ENCODE data around the gene MYORG.

MYORG gene

DNA sequence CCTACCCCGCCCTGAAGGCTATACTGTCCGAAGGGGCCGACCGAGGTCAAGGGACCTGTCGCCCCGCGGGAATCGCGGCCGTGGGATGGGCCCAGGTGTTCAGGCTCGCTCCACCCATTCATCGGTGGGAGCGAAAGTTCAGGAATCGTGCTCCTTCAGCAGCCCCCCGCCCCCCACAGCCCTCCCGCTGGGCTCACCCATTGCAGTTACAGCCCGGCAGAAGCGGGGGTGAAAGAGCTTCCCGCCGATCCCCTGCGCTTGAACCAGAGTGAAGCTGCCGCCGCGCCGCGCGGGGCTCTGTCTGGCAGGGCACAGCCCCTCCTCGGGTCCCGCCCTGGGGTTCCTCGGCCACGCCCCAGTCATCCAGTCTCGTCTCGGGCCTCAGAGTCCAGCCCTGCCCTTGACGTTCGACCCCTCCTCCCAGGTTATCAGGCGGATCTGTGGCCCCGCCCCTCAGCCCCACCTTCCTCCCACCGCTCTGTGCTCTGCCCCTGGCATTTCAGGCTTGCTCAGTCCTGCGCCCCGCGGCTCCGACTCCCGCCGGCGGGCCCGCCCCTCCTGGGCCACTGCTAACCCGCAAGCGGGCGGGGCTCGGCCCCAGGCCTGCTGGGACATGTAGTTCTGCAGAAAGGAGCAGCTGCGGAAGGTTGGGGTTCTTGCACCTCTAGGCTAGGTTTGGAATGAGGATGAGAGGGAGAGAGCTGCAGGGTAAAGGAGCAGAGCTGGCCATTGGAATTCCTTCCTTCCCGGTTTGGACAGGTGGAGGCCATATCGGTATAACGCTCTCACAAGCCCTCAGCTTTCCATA, at the start of gene MYORG:
Gene MYORG (minus strand): TSS at position 303 of the 808 bp plus-strand sequence. CDS start 3,955 bp downstream, outside the sequence.
- peak; percentile 76 for DNase-seq

DNA sequence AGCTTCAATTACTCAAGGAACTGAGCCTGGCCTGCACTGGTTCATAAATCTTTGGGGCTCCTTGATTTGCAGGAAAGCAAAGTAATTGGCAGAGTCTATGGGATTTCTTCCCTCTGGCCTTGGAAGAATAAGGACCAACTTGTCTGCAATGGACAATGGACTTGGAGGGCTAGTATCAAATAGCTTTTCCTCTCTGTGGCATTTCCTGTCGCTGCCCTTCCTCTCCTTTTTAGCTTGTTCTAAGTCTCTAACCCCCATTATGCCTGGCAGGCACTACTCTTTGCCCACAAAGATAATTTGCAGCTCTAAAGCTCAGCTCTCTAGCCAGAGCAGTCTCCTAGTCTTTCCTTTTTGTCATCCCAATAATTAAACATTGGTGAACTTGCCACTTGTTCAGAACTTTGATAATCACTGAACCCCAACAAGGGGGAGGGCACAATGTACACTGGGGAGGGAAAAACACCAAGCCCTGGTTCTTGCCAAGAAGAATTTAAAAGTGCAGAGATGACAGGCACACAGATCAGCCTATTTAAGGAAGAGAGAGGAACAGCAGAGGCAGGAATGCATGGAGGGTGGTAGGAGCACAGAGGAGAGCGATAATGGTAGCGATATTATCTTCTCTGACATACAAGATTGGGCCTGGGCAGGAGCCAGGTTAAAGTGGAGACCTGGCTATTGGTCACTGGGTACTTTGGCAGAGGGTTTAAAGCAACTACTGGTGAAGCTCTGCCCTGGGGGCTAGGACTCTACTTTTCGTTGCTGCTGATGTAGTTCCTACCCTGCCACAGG, 43.2 kb upstream of the MYORG start:
- no peak for DNase-seq

DNA sequence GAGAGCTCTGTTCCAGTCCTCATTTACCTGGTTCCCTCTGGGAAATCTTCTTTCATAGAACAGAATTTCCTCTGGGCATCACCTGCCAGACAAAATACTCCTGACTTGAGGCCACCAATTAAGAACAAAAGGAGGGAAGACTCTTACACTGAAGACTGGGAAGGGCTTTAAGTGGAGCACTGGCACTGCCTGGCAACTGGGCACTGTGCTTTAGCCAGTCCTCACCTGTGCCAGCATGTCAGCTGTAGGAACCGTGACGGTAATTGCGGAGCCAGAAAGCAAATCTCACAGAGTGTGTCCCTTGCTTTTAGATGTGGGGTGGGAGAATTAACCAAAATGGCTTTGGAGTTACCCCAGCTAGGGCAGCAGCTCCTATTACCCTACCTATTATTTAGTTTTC, 41.0 kb upstream of the MYORG start:
- no peak for DNase-seq

- DNase-seq = no peak
These were observed 36.6 kb upstream of the MYORG start for GRCh38 chr9:34413231-34413852.

DNA sequence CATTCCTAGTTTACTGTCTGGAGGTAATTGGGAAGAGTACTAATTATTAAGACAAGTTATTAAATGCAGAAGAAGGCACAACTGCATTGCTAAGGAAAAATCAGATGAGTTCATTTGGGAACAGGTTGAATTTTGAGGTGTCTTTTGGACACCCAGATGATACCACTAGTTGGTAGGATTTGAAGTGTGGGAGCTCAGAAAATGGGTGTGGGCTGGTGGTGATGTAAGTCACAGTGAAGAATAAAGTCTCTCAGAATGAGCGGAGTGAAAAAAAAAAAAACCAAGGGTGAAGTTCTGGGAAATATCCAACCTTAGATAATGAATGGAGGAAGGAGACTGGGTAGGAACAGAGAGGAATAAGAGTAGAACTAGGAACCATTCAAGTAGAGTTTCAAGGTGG, 35.6 kb upstream of the MYORG start:
- no peak for DNase-seq

- DNase-seq = no peak
These were observed 32.5 kb upstream of the MYORG start for GRCh38 chr9:34409154-34409553.

DNA sequence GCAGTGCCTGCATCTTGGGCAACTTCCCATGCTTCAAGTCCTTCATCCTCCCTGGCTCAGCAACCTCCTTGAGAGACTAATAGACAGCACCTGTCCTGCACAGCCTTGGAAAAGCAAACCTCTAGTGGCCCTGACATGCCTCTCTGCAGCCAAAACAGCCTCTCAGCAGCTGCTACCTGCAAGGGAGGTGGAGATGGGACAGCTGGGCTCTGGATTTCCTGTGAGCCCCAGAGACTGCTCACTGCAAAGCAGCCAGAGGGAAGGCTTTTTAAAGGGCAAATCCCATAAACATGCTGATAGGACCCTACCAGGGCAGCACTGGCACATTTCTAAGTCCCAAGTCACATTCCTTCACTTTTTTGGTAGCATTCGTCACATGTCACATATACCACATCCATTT, 31.5 kb upstream of the MYORG start:
- peak; percentile 49 for DNase-seq

DNA sequence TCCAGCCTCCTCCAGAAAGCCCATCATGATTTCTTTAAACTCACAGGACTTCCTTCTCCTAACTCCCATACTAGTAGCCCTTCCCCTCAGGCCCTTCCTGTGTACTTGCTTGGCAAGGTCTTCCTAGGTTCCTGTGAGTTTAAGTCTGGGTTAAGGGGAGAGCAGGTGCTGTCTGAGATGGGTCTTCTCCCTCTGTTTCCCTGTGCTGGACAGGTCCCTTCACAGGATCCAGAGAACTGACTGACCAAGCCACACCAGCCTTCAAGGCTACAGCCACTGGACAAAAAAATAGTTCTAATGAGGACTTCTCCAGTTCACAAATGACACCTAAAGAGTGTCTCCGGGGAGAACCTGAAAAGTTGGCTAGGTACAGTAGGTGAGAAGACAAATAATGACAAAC, 29.5 kb upstream of the MYORG start:
- DNase-seq = no peak

DNA sequence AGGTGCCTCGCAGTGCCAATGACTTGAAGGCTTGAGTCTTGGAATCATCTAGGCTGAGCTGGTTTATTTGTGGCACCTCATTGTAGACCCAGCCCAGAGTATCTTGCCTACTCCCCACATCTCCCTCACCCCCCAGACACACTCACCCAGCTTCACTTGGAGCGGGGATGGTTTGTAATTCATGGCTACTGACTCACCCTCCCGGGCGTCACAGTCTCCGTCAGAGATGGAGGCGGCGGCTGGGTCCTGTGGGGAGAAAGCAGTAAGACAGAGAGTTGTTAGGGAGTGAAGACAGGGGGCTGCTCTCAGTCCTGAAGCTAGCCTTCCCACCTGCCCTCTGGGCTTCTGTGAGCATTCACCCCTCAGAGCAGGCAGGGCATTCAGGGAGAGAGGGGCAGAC, 29.0 kb upstream of the MYORG start:
- DNase-seq = no peak

DNA sequence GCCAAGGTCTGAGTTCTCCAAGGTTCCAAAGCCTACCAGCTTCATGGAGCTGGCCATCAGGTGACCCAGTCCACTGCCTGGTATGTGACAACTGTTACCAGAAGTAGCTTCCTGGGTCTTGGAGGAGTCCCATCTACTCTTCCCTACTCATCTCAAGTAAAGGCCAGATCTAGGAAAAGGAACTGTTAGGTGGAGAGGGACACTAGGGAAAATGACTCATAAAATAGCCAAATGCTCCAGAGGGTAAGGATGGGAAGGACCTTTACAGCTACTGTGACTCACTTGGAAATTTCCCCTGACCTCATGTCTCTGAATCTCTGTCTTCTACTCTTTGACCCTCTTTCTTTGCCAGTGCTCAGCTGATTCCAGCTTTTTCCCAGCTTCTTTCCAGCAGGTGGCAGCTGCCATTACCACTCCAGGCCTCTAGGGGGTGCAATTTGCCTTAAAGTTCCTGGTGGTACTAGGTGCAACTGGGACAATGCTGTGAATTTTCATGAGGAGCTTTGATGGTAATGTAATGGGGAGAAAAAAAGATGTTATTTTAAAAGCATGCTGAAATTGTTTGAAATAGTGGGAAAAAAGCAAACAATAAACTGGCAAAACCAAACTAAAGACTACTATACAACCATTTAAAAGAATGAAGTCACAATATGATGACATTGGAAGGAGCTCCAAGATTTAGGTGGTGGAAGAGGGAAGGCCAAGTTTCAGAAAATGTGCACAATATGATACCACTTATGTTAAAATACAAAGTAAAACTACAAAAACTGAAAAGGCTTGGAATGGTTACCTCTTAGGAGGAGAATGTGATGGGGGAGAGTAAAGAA, 27.1 kb upstream of the MYORG start:
- no peak for DNase-seq

DNA sequence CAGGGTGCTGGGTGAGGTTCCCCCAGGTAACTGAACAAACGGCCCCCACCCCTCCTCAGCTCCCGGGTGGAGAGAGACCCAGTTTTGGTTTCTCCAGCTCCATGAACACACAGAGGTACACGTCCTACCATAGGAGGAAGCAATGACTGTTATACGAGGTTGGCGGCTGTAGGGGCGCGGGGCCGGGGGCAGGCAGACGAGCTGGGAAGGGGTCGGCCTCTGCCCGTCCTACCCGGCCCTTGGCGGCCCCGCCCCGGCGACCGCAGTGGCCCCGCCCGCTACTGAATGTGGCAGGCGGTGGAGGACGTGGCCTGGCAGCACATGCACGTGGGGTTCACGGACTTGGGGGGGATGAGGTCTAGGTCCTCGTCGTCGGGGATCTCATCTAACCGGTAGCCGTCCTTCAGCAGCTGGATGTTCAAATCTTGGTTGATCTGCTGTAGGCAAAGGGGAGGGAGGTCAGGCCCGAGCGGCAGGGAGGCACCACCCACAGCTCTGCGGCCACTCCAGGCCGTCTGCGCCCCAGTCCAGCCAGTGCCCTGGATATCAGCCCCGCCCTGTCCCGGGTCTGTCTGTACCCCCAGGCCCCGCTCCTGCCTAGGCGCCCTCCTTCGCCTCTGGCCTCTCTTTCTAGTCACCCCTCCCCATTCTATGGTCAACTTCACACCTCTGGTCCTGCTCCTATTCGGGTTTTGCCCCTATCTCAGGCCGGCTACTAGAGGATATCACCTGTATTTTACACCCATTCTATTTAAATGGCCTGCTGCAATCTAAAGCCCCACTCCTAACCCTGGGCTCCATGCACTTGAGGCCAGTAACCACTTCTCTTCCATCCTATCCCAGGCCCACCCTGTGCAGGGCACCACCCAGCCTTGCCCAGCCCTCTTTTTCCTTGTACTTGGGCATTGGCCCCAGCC, 24.2 kb upstream of the MYORG start:
- no peak for DNase-seq

DNA sequence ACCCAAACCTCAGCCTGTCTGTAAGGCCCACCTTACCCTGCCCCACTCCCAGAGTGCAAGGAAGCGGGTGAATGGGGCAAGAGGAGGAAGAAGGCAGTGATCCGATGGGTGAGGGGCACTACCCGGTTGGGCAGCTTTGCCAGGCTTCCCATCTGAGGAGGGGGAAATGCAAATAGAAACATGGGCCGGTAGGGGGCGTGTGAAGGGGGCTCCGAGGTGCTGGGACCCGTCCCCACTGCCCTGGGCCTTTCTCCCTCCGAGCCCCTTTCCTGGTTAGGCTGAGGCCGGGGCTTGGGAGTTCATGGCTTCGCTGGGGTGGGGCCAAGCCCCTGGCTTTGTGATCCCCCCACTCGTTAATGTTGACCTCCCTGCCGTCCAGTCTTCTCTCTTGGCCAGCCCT, 23.6 kb upstream of the MYORG start:
- DNase-seq = no peak

GRCh38 chr9:34399729-34400128, 23.0 kb upstream of the MYORG start:
- DNase-seq = no peak

DNA sequence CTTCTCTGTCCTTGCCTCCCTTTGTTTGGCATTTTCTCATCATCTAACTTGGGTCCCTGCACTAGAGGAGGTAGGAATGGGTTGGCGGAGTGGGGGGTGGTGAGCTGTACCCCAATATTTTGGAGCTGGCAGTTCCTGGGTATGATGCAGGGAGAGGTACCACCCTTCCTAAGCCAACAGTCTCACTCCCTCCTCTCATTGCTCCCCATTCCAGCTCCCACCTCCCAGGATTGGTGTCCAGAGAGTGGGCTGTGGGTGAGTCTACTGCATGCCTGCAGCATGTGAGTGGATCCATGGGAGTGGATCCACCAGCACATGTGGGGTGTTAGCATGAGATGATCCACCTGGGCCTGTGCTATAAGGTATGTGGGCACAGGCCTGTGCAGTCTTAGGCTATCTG, 22.2 kb upstream of the MYORG start:
- no peak for DNase-seq

DNA sequence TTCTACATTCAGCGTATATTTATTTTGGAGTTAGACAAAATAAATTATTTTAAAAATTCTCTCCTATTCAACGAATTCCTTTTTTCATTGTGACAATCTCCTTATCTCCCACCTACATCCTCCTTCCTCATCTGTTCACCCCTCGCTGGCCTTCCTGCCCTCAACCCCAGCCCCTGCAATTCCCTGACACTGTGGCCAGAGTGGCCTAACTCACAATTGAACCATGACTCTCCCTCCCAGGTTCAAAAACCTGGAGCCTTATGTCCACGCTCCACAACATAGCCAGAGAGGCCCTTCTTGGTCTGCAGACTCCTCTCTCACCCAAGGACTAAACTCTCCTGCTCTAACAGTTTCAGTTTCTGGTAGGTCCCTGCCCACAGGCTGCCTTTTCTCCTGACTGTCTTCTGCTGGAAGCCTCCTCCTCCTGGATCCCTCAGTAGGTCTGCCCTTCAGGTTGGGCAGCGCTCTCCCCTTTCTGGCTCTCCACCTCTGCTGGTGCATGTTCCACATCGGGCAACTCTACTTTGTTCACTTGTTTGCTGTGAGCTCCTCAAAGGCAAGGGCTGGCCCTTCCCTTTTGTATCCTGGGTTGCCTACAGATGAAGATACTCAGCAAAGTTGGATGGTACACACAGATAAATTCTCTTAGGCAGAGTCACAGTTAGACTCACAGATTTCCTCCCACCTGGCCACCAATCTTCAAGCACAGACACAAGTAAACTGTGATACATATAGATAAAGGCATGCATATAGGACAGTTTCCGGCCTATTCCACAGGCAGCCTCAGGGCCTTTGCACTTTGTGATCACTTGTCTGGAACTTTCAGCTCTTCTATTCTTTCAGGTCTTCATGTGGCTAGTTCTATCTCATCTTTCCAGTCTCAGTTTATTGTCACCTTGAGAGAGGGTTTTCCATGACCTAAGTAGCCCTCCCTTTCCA, 19.8 kb upstream of the MYORG start:
- no peak for DNase-seq

GRCh38 chr9:34392511-34392910, 15.8 kb upstream of the MYORG start:
- no peak for DNase-seq

DNA sequence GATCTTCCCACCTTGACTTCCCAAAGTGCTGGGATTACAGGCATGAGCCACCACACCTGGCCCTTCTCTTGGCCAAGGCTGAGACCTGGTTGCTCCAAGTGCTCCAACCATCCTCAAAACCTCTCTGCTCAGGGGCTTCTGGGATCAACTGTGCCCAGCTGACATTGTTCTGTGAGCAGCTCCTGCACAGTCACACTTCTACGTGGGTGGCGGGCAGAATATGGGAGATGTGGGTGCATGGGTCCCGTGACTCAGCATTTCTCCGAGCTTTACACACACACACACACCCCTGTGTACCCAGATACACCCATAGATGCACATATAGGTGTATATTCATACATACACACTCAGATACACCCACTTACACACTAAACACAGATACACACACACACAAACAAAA, 10.5 kb upstream of the MYORG start:
- no peak for DNase-seq

DNA sequence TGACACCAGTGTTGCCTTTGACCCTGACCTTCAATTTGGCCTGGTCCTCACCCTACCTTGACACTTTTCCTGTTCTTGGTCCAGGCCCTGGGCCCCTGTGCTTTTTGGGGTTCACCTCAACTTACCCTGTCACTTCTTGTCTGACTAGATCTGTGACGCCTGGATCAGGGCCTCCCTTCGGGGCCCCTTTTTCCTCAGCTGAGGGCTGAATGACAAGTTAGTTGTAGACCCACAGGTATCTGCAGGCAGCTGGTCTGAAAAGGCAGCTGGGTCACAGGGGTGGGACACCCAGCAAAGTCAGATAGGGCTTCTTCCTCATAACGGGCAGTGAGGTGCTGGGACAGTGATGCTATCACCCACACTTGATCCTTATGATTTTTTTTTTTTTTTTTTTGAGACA, 10.0 kb upstream of the MYORG start:
- DNase-seq = no peak

- DNase-seq = no peak
These were observed 9.0 kb upstream of the MYORG start for GRCh38 chr9:34385561-34386230.
